GM13976 (cell line): ENCODE measurements around the gene CTSE.

Experiments
- DNase-seq: peaks from one replicate; pipeline ENCODE4 v3.0.0; 2012; ENCODE audit warnings: low spot score
- CTCF ChIP-seq: IDR thresholded peaks from 2 replicates; pipeline ENCODE4 v1.5.1; 2012; ENCODE audit warnings: borderline replicate concordance, mild to moderate bottlenecking; ENCODE audit not compliant: insufficient read depth; ENCODE audit errors: extremely low read depth, missing control alignments, control extremely low read depth
- in situ Hi-C: fragments of 300-500 bp; cut with MboI; formaldehyde crosslinking; loops from one replicate; pipeline ENCODE4 v1.12.0; 2022; ENCODE audit warnings: low sequenced_read_pairs, mixed read lengths, inconsistent platforms; ENCODE audit not compliant: unreplicated experiment

Gene CTSE

GRCh38 chr1:205976036-205976435 lies 47.7 kb downstream of the CTSE start:
- DNase-seq = no peak
- TF ChIP-seq CTCF = no peak
- in situ Hi-C loops = loop anchor here (10.0 kb wide), 1 partner anchor 181 kb away; no protein-coding TSS in a partner anchor

- no peak for DNase-seq
- no peak for TF ChIP-seq CTCF
- in situ Hi-C loops = loop anchor here (10.0 kb wide), 1 partner anchor 181 kb away; no protein-coding TSS in a partner anchor
These were observed 48.2 kb downstream of the CTSE start for GRCh38 chr1:205975387-205975998.

- no peak for DNase-seq
- in situ Hi-C loops = loop anchor here (10.0 kb wide), 1 partner anchor 180 kb away; no protein-coding TSS in a partner anchor
- no peak for TF ChIP-seq CTCF
These were observed 49.0 kb downstream of the CTSE start for GRCh38 chr1:205974712-205975111.

- no peak for TF ChIP-seq CTCF
- DNase-seq = no peak
- in situ Hi-C loops = loop anchor here (10.0 kb wide), 1 partner anchor 179 kb away; no protein-coding TSS in a partner anchor
These were observed 50.1 kb downstream of the CTSE start for GRCh38 chr1:205973377-205974232.

GRCh38 chr1:205972491-205973168 lies 51.1 kb downstream of the CTSE start:
- no peak for DNase-seq
- in situ Hi-C loops = loop anchor here (10.0 kb wide), 1 partner anchor 178 kb away; no protein-coding TSS in a partner anchor
- TF ChIP-seq CTCF = no peak

GRCh38 chr1:205972081-205972480 lies 51.6 kb downstream of the CTSE start:
- DNase-seq = no peak
- no peak for TF ChIP-seq CTCF
- in situ Hi-C loops = loop anchor here (10.0 kb wide), 1 partner anchor 177 kb away; no protein-coding TSS in a partner anchor
